WTC11 (cell line): ENCODE results near the gene BRMS1. TPM values are rescaled to one million over a fixed set of nuclear protein-coding genes. Genes with fewer than 3 reads are reported as not detected.
"Not testable (repeated sequence)": the region's sequence is repeated elsewhere in the genome, so short reads cannot be mapped to it uniquely, and the experiment has no call there.

Experiments
- ATAC-seq: fragments of 200-7000 bp; cut with Tn5 transposase; 2 replicates; pipeline ENCODE4 v1.10.0; 2021; ENCODE audit warnings: mild to moderate bottlenecking, moderate library complexity
- CTCF ChIA-PET: fragments of 300-600 bp; sonication (Branson Sonifier 250); formaldehyde crosslinking; loops from one replicate; lab custom pipeline; 2021; ENCODE audit warnings: antibody characterized with exemption; lab: Charles Lee
- POLR2A ChIA-PET: fragments of 350-600 bp; sonication (Branson Sonifier 250); formaldehyde crosslinking; loops from one replicate; lab custom pipeline; 2021; ENCODE audit warnings: antibody characterized with exemption; lab: Charles Lee
- DNase-seq: peaks from one replicate; pipeline ENCODE4 v3.0.0; 2021; ENCODE audit warnings: low spot score
- H3K27ac Mint-ChIP-seq: 2 replicates; pipeline ENCODE4 v1.8.0; 2021; ENCODE audit warnings: mixed read lengths
- H3K27me3 Mint-ChIP-seq: 2 replicates; pipeline ENCODE4 v1.8.0; 2021; ENCODE audit warnings: low read depth, mild to moderate bottlenecking, moderate library complexity, mixed read lengths
- H3K36me3 Mint-ChIP-seq: 2 replicates; pipeline ENCODE4 v1.8.0; 2021; ENCODE audit warnings: mixed read lengths
- H3K4me1 Mint-ChIP-seq: 2 replicates; pipeline ENCODE4 v1.8.0; 2022; ENCODE audit warnings: mixed read lengths
- H3K4me3 Mint-ChIP-seq: 2 replicates; pipeline ENCODE4 v1.8.0; 2021; ENCODE audit warnings: mild to moderate bottlenecking, moderate library complexity, mixed read lengths
- H3K9me3 Mint-ChIP-seq: 2 replicates; pipeline ENCODE4 v1.8.0; 2021; ENCODE audit warnings: mixed read lengths
- CREM ChIP-seq: sonication (generic); formaldehyde crosslinking; IDR thresholded peaks from 2 replicates; pipeline ENCODE4 v1.8.1; 2022; ENCODE audit warnings: mild to moderate bottlenecking, missing genetic modification reagents, moderate library complexity
- FOXK1 ChIP-seq: sonication (generic); formaldehyde crosslinking; IDR thresholded peaks from 2 replicates; pipeline ENCODE4 v1.8.0; 2022; ENCODE audit warnings: mild to moderate bottlenecking, moderate library complexity, missing genetic modification reagents
- HMGA2 ChIP-seq: fragments of 250-450 bp; sonication (Bioruptor Pico); IDR thresholded peaks from 2 replicates; pipeline ENCODE4 v1.4.0; 2021; ENCODE audit warnings: mild to moderate bottlenecking, moderate library complexity
- JUN ChIP-seq: sonication (generic); formaldehyde crosslinking; IDR thresholded peaks from 2 replicates; pipeline ENCODE4 v1.8.0; 2023; ENCODE audit warnings: mild to moderate bottlenecking, missing genetic modification reagents
- MAX ChIP-seq: sonication (generic); formaldehyde crosslinking; IDR thresholded peaks from 2 replicates; pipeline ENCODE4 v1.8.0; 2022; ENCODE audit warnings: mild to moderate bottlenecking, missing genetic modification reagents
- MXD4 ChIP-seq: fragments of 250-450 bp; sonication (Bioruptor Pico); IDR thresholded peaks from 2 replicates; pipeline ENCODE4 v1.8.0; 2021; ENCODE audit warnings: mild to moderate bottlenecking, moderate library complexity, borderline replicate concordance
- NFATC4 ChIP-seq: fragments of 250-450 bp; sonication (Bioruptor Pico); IDR thresholded peaks from 2 replicates; pipeline ENCODE4 v1.9.0; 2021; ENCODE audit warnings: mild to moderate bottlenecking
- NFE2L1 ChIP-seq: sonication (generic); formaldehyde crosslinking; IDR thresholded peaks from 2 replicates; pipeline ENCODE4 v1.8.1; 2023; ENCODE audit warnings: missing genetic modification reagents
- NFYB ChIP-seq: sonication (generic); formaldehyde crosslinking; conservative IDR thresholded peaks from 2 replicates; pipeline ENCODE4 v1.8.0; 2022; ENCODE audit warnings: low read depth, missing genetic modification reagents
- NR3C1 ChIP-seq: sonication (generic); formaldehyde crosslinking; conservative IDR thresholded peaks from 2 replicates; pipeline ENCODE4 v1.8.1; 2023; ENCODE audit warnings: low read depth, mild to moderate bottlenecking, missing genetic modification reagents
- SP1 ChIP-seq: sonication (generic); formaldehyde crosslinking; conservative IDR thresholded peaks from 2 replicates; pipeline ENCODE4 v1.8.1; 2022; ENCODE audit warnings: missing genetic modification reagents
- TCF7 ChIP-seq: sonication (generic); formaldehyde crosslinking; IDR thresholded peaks from 2 replicates; pipeline ENCODE4 v1.8.0; 2022; ENCODE audit warnings: mild to moderate bottlenecking, low read depth, missing genetic modification reagents, moderate library complexity
- TEAD1 ChIP-seq: sonication (generic); formaldehyde crosslinking; IDR thresholded peaks from 2 replicates; pipeline ENCODE4 v1.8.0; 2022; ENCODE audit warnings: mild to moderate bottlenecking, missing genetic modification reagents
- USF2 ChIP-seq: sonication (generic); formaldehyde crosslinking; IDR thresholded peaks from 2 replicates; pipeline ENCODE4 v1.8.1; 2023; ENCODE audit warnings: mild to moderate bottlenecking, missing genetic modification reagents, moderate library complexity
- ZBTB21 ChIP-seq: sonication (generic); formaldehyde crosslinking; IDR thresholded peaks from 2 replicates; pipeline ENCODE4 v1.8.1; 2023; ENCODE audit warnings: mild to moderate bottlenecking, missing genetic modification reagents, borderline replicate concordance
- ZBTB43 ChIP-seq: sonication (generic); formaldehyde crosslinking; IDR thresholded peaks from 2 replicates; pipeline ENCODE4 v1.8.1; 2023; ENCODE audit warnings: mild to moderate bottlenecking, missing genetic modification reagents
- ZNF512 ChIP-seq: sonication (generic); formaldehyde crosslinking; IDR thresholded peaks from 2 replicates; pipeline ENCODE4 v1.8.1; 2022; ENCODE audit warnings: missing genetic modification reagents, borderline replicate concordance
- ZNF671 ChIP-seq: fragments of 250-450 bp; sonication (Bioruptor Pico); IDR thresholded peaks from 2 replicates; pipeline ENCODE4 v1.8.0; 2021; ENCODE audit warnings: mild to moderate bottlenecking
- total RNA-seq: library from RNA; stranded (reverse); gene quantifications from 3 replicates; pipeline ENCODE4 v1.2.3, GENCODE V29; 2021
- TF ChIP-seq, protein P1 (sequence below): fragments of 250-450 bp; sonication (Bioruptor Pico); conservative IDR thresholded peaks from 2 replicates; pipeline ENCODE4 v1.9.0; 2021; ENCODE audit warnings: mild to moderate bottlenecking

BRMS1 gene
- total RNA-seq, 1 experiment from 2014 or later: 44.5 TPM

GRCh38 chr11:66360406-66361073, 15.6 kb upstream of the BRMS1 start (continued):
- TF ChIP-seq ZBTB43 (no peak), JUN (CRISPR knock-in tag) (no peak), CREM (CRISPR knock-in tag) (no peak), SP1 (CRISPR knock-in tag) (0 out of 2 replicates have a peak, but pooled peaks have one; percentile 22), FOXK1 (no peak), MAX (CRISPR knock-in tag) (no peak), HMGA2 (CRISPR knock-in tag) (no peak), NFATC4 (no peak), TEAD1 (0 out of 2 replicates have a peak, but pooled peaks have one; percentile 13)
- TF ChIP-seq, protein P1, sequence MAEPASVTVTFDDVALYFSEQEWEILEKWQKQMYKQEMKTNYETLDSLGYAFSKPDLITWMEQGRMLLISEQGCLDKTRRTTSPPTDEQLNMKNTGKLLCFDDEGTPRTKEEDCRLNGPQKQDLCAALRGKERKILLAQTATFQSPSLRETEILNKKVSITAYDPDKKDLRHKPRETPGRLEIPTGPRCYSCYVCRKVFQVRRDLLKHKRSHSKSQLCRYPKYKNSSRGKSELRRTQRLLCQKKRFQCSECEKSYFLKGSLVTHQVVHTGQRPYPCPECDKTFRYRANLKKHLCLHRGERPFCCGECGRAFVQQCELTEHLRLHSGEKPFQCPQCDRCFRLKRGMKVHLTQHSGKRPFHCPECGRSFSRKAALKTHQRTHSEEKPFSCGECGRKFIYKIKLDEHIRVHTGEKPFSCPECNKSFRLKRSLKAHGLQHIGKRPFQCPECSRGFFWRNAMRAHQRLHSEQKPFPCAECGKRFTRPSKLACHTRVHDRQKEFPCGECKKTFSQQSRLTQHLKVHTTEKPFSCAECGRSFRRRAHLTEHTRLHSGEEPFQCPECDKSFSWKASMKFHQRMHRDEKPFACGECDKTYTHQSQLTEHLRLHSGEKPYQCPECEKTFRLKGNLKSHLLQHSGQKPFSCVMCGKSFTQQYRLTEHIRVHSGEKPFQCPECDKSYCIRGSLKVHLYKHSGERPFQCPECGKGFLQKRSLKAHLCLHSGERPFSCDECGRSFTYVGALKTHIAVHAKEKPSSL (CRISPR knock-in tag): no peak

DNA sequence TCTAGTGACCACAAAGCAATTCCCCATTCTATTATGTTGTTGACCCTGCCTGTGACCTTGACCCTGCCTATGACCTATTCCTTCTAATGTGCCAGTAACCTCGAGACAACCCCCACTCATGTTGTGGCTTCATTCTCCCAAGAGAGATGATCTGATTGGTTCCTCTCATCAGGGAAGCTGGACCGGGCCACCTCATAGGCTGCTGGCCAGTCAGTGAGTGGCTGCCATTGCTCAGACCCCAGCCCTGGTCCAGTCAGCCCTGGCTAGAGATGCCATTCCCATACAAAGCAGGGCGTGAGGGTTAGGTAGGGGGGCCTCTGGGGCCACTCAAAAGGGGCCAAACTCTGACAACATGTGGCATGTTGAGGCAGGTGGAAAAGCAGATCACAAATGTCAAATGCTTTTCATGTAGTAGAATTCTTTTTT, 14.8 kb upstream of the BRMS1 start:
- H3K4me1 Mint-ChIP-seq: peaks cover 5% of the 10 kb centered on the region
- no peaks in the 10 kb centered on the region for H3K9me3 Mint-ChIP-seq
- DNase-seq (no peak), ATAC-seq (peak; percentile 54)
- H3K4me3 Mint-ChIP-seq: no peak overlapping the region
- no peak for TF ChIP-seq USF2
- TF ChIP-seq MXD4 (CRISPR knock-in tag): no peak
- TF ChIP-seq ZNF512 (CRISPR knock-in tag): no peak
- TF ChIP-seq ZBTB21 (CRISPR knock-in tag): no peak
- TF ChIP-seq TCF7 (CRISPR knock-in tag): no peak
- no peak for TF ChIP-seq HMGA2 (CRISPR knock-in tag)
- TF ChIP-seq NFE2L1: no peak
- TF ChIP-seq NFYB (CRISPR knock-in tag): peak; percentile 51; the same call in 1 of the 2 replicates
- TF ChIP-seq ZNF671 (CRISPR knock-in tag): peak; percentile 66; the same call in 1 of the 2 replicates
- TF ChIP-seq NR3C1 (CRISPR knock-in tag): no peak
- H3K27ac Mint-ChIP-seq: peak overlapping the region; percentile 17; the same call in 1 of the 2 replicates
- ChIA-PET POLR2A (interaction anchor here (0.7 to 1.0 kb wide), 2 partner anchors 15 to 70 kb away, joined by 3 to 7 read pairs; partner anchors contain the start of gene BRMS1), CTCF (interaction anchor here (1.0 to 1.8 kb wide), 4 partner anchors 11 to 48 kb away, joined by 4 to 12 read pairs (median 5); partner anchors contain the start of genes B4GAT1 and SLC29A2)
- H3K36me3 Mint-ChIP-seq: peaks cover 12% of the 10 kb centered on the region
- H3K27me3 Mint-ChIP-seq: no peaks in the 10 kb centered on the region

GRCh38 chr11:66350560-66351235, 5.8 kb upstream of the BRMS1 start:
- H3K4me3 Mint-ChIP-seq, ATAC-seq, H3K27me3 Mint-ChIP-seq, DNase-seq, POLR2A ChIA-PET, H3K9me3 Mint-ChIP-seq, H3K27ac Mint-ChIP-seq: not testable (repeated sequence)
- CTCF ChIA-PET: interaction anchor here (0.7 to 0.9 kb wide), 2 partner anchors 35 to 329 kb away, joined by 3 to 5 read pairs; no protein-coding TSS in a partner anchor
- H3K36me3 Mint-ChIP-seq: peaks cover 17% of the 10 kb centered on the region
- H3K4me1 Mint-ChIP-seq: peaks cover 12% of the 10 kb centered on the region
